PC-9 (cell line): Measurements from ENCODE around the gene C7orf25. TPM values are rescaled to one million over a fixed set of nuclear protein-coding genes. Genes with fewer than 3 reads are reported as not detected.

Experiments used
- BruUV-seq: library from RNA; stranded (reverse); fragments of 400-500 nt; replicated peaks from 2 replicates; lab custom pipeline; 2021; lab: Mats Ljungman, UMichigan
- CTCF ChIA-PET: fragments of 300-600 bp; sonication (Branson Sonifier 250); formaldehyde crosslinking; loops from one replicate; lab custom pipeline; 2022; ENCODE audit warnings: antibody characterized with exemption; lab: Charles Lee
- POLR2A ChIA-PET: fragments of 300-600 bp; sonication (Branson Sonifier 250); formaldehyde crosslinking; loops from one replicate; lab custom pipeline; 2022; ENCODE audit warnings: antibody characterized with exemption; ENCODE audit not compliant: unreplicated experiment; lab: Charles Lee
- DNase-seq, 2 experiments: peaks; one replicate each; pipeline versions ENCODE4 v3.0.0 to v3.0.0-alpha.2; 2015 to 2022; ENCODE audit warnings: mixed read lengths in 1 of 2
- H2AFZ ChIP-seq: fragments of 200-600 bp; sonication (generic); 2 replicates; pipeline ENCODE4 v1.8.1; 2017; ENCODE audit warnings: antibody characterized with exemption
- H3F3A ChIP-seq: fragments of 200-600 bp; sonication (generic); 2 replicates; pipeline ENCODE4 v1.8.1; 2017; ENCODE audit warnings: antibody characterized with exemption, mild to moderate bottlenecking, low read depth; ENCODE audit not compliant: insufficient read depth
- H3K27ac ChIP-seq: fragments of 200-600 bp; sonication (generic); 2 replicates; pipeline ENCODE4 v1.6.1; 2016; ENCODE audit warnings: mixed run types
- H3K27me3 ChIP-seq: fragments of 200-600 bp; sonication (generic); 2 replicates; pipeline ENCODE4 v1.6.1; 2016; ENCODE audit warnings: low read depth, mixed run types; ENCODE audit not compliant: insufficient read depth
- H3K36me3 ChIP-seq: fragments of 200-600 bp; sonication (generic); 2 replicates; pipeline ENCODE4 v1.6.1; 2016; ENCODE audit warnings: low read depth, mixed run types
- H3K4me1 ChIP-seq: fragments of 200-600 bp; sonication (generic); replicated peaks from 2 replicates; pipeline ENCODE4 v1.6.1; 2016; ENCODE audit warnings: mixed run types; ENCODE audit not compliant: insufficient read depth
- H3K4me2 ChIP-seq: fragments of 200-600 bp; sonication (generic); 2 replicates; pipeline ENCODE4 v1.6.1; 2017; ENCODE audit warnings: mixed run types
- H3K4me3 ChIP-seq: fragments of 200-600 bp; sonication (generic); 2 replicates; pipeline ENCODE4 v1.6.1; 2016; ENCODE audit warnings: mixed run types
- H3K79me2 ChIP-seq: fragments of 200-600 bp; sonication (generic); 2 replicates; pipeline ENCODE4 v1.6.1; 2017; ENCODE audit warnings: low read depth, mixed run types
- H3K9me2 ChIP-seq: fragments of 200-600 bp; sonication (generic); 2 replicates; pipeline ENCODE4 v1.8.1; 2017; ENCODE audit warnings: mild to moderate bottlenecking; ENCODE audit not compliant: insufficient read depth
- H3K9me3 ChIP-seq: fragments of 200-600 bp; sonication (generic); 2 replicates; pipeline ENCODE4 v1.8.1; 2016; ENCODE audit warnings: low read depth; ENCODE audit not compliant: insufficient read depth
- H4K20me1 ChIP-seq: fragments of 200-600 bp; sonication (generic); 2 replicates; pipeline ENCODE4 v1.8.1; 2017; ENCODE audit not compliant: insufficient read depth
- CTCF ChIP-seq: fragments of 200-600 bp; sonication (generic); conservative IDR thresholded peaks from 2 replicates; pipeline ENCODE4 v1.6.1; 2017; ENCODE audit warnings: mixed run types, antibody characterized with exemption, mild to moderate bottlenecking, moderate library complexity
- EZH2 ChIP-seq: fragments of 200-600 bp; sonication (generic); IDR thresholded peaks from 2 replicates; pipeline ENCODE4 v1.8.0; 2017; ENCODE audit warnings: antibody characterized with exemption, low read depth
- intact Hi-C: fragments of 100-400 bp; cut with micrococcal nuclease; formaldehyde crosslinking; loops from one replicate; pipeline ENCODE4 v1.10.0; 2022; ENCODE audit not compliant: unreplicated experiment
- total RNA-seq: library from RNA; stranded (reverse); gene quantifications from 2 replicates; pipeline ENCODE4 v1.2.3, GENCODE V29; 2021

C7orf25 gene
- total RNA-seq, 1 experiment from 2014 or later: 7.3 TPM

GRCh38 chr7:42939457-42940240, 27.8 kb upstream of the C7orf25 start:
- TF ChIP-seq CTCF (no peak), EZH2 (no peak)
- Histone ChIP-seq H3K4me3 (no peak overlapping the region), H3K27me3 (no peaks in the 10 kb centered on the region), H3K9me3 (no peaks in the 10 kb centered on the region), H3K9me2 (no peaks in the 10 kb centered on the region), H3K4me2 (no peak overlapping the region), H3K27ac (no peak overlapping the region), H3K79me2 (peaks cover 11% of the 10 kb centered on the region; the same call in 1 of the 2 replicates), H3F3A (peaks cover 11% of the 10 kb centered on the region; the same call in 1 of the 2 replicates), H2AFZ (no peak overlapping the region), H4K20me1 (no peaks in the 10 kb centered on the region), H3K4me1 (no peaks in the 10 kb centered on the region), H3K36me3 (peaks cover 22% of the 10 kb centered on the region)
- POLR2A ChIA-PET: interaction anchor here (0.7 kb wide), 1 partner anchor 1465 kb away, joined by 3 read pairs; no protein-coding TSS in a partner anchor
- no peak for DNase-seq
- intact Hi-C loops: loop anchor here (5.0 kb wide), 2 partner anchors 518 to 763 kb away; no protein-coding TSS in a partner anchor
- CTCF ChIA-PET: interaction anchor here (0.6 kb wide), 2 partner anchors 515 to 642 kb away, joined by 3 read pairs; no protein-coding TSS in a partner anchor
- no TSS peak for BruUV-seq

DNA sequence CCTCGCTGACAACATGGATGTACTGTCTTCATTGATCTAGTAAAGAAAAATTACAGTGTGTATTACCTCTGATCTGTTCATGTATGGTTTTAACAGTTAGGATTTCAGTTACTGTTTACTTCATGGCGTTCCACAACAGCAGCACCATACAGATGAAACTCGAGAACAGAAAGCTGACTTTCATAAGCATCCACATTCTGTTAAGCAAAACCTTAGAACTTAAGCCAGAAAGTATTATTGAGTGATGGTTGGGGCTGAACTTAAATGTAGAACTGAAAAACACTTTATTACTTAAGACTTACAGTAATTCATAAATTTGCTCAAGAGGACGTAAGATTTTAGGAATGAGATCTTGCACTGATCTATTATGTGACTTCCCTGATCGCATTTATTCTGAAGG, 24.0 kb upstream of the C7orf25 start:
- POLR2A ChIA-PET: no interaction called here

GRCh38 chr7:42934291-42934690, 22.4 kb upstream of the C7orf25 start:
- Histone ChIP-seq H3K79me2 (peaks cover 59% of the 10 kb centered on the region), H3F3A (no peaks in the 10 kb centered on the region), H3K4me3 (no peak overlapping the region), H3K4me1 (peaks cover 23% of the 10 kb centered on the region), H4K20me1 (peaks cover 16% of the 10 kb centered on the region), H3K9me3 (no peaks in the 10 kb centered on the region), H3K36me3 (peaks cover 20% of the 10 kb centered on the region), H3K9me2 (no peaks in the 10 kb centered on the region), H3K4me2 (peak overlapping the region; percentile 10; the same call in 1 of the 2 replicates), H3K27ac (no peak overlapping the region), H3K27me3 (no peaks in the 10 kb centered on the region), H2AFZ (no peak overlapping the region)
- intact Hi-C loops: no loop called here
- TF ChIP-seq EZH2 (no peak), CTCF (no peak)
- POLR2A ChIA-PET: no interaction called here
- no TSS peak for BruUV-seq
- DNase-seq: no peak
- CTCF ChIA-PET: interaction anchor here (0.6 kb wide), 1 partner anchor 18 kb away, joined by 4 read pairs; no protein-coding TSS in a partner anchor

More for the DNA sequence above, 24.0 kb upstream of the C7orf25 start:
- Histone ChIP-seq H3K4me3 (no peak overlapping the region), H3K79me2 (peaks cover 43% of the 10 kb centered on the region), H3K9me3 (no peaks in the 10 kb centered on the region), H3K36me3 (peaks cover 22% of the 10 kb centered on the region), H4K20me1 (peaks cover 2% of the 10 kb centered on the region; the same call in 1 of the 2 replicates), H2AFZ (no peak overlapping the region), H3K27ac (no peak overlapping the region), H3K4me1 (peaks cover 7% of the 10 kb centered on the region), H3F3A (peaks cover 11% of the 10 kb centered on the region; the same call in 1 of the 2 replicates), H3K4me2 (no peak overlapping the region), H3K9me2 (no peaks in the 10 kb centered on the region), H3K27me3 (no peaks in the 10 kb centered on the region)
- DNase-seq: no peak
- TF ChIP-seq CTCF (no peak), EZH2 (no peak)
- BruUV-seq: no TSS peak
- CTCF ChIA-PET: interaction anchor here (0.6 kb wide), 1 partner anchor 858 kb away, joined by 3 read pairs; no protein-coding TSS in a partner anchor
- intact Hi-C loops: no loop called here
